22Rv1 (cell line): Measurements from ENCODE around the gene SLC9A9.

ENCODE experiments used
- H3K27ac ChIP-seq: fragments of 450-650 bp; 2 replicates; pipeline ENCODE4 v1.5.1; 2017
- ZFX ChIP-seq: fragments of 450-650 bp; IDR thresholded peaks from 2 replicates; pipeline ENCODE4 v1.6.1; 2017; ENCODE audit warnings: antibody characterized with exemption, borderline replicate concordance
- TF ChIP-seq, protein P1 (sequence below): fragments of 450-650 bp; IDR thresholded peaks from 2 replicates; pipeline ENCODE4 v1.5.1; 2017; ENCODE audit warnings: mild to moderate bottlenecking

The SLC9A9 gene

DNA sequence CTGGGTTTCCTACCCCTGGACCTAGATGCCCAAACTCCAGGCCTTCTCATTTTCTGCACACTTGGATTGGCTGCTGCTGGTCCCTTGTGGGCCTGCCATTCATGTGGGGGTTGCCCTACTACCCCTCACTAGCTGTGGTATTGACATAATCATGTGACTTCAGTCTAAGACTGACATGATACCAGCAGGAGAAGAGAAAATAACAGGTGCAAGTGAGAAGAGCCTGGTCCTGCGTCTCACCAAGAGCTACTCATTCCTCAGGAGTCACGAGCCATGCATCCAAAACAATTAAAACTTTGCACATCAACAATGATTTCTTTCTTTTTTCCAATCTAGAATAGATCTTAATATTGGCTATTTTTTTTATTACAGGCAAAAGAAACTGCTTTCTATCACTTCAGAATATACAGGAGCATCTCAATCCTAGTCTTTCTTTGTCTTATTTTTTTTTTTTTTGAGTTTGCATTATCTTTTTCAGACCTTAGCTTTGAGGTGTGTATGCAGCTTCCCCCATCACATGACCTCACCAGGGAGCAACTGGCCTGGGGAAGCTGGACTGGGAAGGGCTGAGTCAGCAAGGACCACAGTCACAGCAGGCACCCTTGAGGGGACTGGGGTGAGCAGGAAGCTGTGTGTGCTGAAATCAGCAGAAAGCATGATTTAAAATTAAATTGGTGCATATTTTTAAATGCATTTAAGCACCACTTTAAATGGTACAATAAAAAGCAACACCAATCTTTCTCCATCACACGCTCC lies 27.6 kb downstream of the SLC9A9 start:
- no peak overlapping the region for H3K27ac ChIP-seq
- TF ChIP-seq, protein P1, sequence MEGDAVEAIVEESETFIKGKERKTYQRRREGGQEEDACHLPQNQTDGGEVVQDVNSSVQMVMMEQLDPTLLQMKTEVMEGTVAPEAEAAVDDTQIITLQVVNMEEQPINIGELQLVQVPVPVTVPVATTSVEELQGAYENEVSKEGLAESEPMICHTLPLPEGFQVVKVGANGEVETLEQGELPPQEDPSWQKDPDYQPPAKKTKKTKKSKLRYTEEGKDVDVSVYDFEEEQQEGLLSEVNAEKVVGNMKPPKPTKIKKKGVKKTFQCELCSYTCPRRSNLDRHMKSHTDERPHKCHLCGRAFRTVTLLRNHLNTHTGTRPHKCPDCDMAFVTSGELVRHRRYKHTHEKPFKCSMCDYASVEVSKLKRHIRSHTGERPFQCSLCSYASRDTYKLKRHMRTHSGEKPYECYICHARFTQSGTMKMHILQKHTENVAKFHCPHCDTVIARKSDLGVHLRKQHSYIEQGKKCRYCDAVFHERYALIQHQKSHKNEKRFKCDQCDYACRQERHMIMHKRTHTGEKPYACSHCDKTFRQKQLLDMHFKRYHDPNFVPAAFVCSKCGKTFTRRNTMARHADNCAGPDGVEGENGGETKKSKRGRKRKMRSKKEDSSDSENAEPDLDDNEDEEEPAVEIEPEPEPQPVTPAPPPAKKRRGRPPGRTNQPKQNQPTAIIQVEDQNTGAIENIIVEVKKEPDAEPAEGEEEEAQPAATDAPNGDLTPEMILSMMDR, result no peak
- TF ChIP-seq ZFX, result no peak

GRCh38 chr3:143819890-143820289 lies 28.4 kb downstream of the SLC9A9 start:
- H3K27ac ChIP-seq, result no peak overlapping the region
- TF ChIP-seq ZFX, result no peak
- TF ChIP-seq, protein P1, result no peak

GRCh38 chr3:143814443-143814889 lies 33.8 kb downstream of the SLC9A9 start:
- no peak overlapping the region for H3K27ac ChIP-seq

DNA sequence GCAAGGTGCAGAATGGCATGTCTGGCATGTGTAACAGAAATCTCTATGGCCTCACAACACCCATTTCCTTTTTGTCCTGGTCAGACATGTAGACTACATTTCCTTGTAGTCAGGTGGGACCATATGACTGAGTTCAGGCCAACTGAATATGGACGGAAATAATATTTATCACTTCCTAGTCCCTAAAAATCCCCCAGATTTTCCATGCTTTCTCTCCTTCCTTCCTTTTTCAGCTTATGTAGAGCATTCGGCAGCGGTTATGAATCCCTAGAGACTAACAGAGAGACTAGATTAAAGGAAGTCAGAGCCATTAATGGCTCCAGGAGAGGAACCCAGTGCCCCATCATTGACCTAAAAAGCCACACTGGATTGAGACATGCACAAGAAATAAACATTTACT lies 35.8 kb downstream of the SLC9A9 start:
- TF ChIP-seq, protein P1, result no peak
- TF ChIP-seq ZFX, result no peak
- no peak overlapping the region for H3K27ac ChIP-seq

More at GRCh38 chr3:143814443-143814889, 33.8 kb downstream of the SLC9A9 start:
- no peak for TF ChIP-seq ZFX
- TF ChIP-seq, protein P1, result no peak

DNA sequence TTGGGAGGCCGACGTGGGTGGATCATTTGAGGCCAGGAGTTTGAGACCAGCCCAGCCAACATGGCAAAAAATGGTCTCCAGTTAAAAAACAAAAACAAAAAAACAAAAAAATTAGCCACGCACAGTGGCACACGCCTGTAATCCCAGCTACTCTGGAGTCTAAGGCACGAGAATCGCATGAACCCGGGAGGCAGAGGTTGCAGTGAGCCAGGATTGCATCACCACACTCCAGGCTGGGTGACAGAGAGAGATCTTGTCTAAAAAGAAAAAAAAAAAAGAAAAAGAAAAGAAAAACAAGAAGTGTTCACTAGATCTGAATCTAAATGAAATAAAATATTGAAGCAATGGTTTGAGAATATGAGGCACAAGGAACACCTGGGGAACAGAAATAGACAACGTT lies 36.7 kb downstream of the SLC9A9 start:
- no peak for TF ChIP-seq ZFX
- TF ChIP-seq, protein P1, result no peak
- H3K27ac ChIP-seq, result no peak overlapping the region

GRCh38 chr3:143810953-143811265 lies 37.4 kb downstream of the SLC9A9 start:
- no peak overlapping the region for H3K27ac ChIP-seq
- TF ChIP-seq ZFX, result no peak
- TF ChIP-seq, protein P1, result no peak

DNA sequence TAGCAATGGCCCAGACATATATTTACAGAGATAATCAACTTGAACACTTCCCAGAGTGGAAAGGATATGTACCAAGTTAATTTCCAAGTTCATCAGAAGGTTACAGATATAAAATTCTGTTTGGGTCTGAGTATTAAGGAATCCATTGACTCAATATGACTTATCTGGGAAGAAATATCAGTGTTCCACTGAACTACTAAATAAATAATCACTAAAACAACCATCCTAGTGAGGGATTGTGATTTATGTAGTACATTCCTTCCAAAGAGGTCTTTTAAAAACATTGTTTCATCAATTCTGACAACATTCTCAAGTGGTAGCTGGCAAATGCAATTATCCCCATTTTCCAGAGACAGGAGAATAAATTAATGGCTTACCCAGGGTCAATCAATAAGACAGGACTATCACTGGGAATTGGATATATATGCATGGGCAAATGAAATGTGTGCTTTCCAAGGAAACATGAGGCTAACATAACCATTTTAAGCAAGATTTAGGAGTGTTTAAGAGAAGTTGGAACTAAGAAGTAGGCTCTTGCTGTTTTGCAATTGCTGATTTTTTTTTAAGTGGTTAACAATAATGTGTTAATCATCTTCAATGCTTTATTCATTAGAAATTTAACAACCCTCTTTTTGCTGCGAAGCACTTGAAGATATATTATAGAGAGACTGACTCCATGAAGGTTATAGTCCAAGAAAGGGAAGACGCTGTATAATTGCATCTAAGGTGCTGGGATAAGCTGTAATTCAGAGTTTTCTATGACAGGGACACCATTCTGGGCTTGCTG lies 37.9 kb downstream of the SLC9A9 start:
- no peak for TF ChIP-seq ZFX
- TF ChIP-seq, protein P1, result no peak
- no peak overlapping the region for H3K27ac ChIP-seq
